GM12872 (cell line): ENCODE measurements around the gene CEP164.

Experiments used
- TF ChIP-seq, protein P1 (sequence below): IDR thresholded peaks from 3 replicates; pipeline ENCODE4 v1.5.1; 2011; ENCODE audit warnings: low read depth, mild to moderate bottlenecking, low read length, moderate library complexity; ENCODE audit not compliant: insufficient read depth

Gene CEP164

DNA sequence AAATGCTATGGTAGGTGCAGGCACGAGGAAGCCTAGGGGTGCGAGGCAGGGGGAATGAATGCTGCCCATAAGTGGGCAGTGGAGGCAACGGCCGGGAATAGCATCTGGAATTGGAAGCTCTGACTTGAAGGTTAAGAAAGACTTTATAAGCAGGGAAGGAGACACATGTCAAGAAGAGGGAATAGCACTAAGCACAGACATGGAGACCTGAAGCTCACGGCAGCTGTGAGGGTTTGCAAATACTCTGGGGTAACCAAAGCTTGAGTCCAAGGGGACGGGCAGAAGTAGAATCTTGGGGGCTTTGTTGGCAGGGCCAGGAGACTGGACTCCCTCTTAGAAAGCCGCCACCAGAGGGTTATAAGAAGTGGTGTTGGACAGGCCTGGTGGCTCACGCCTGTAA, 112.6 kb downstream of the CEP164 start:
- TF ChIP-seq, protein P1, sequence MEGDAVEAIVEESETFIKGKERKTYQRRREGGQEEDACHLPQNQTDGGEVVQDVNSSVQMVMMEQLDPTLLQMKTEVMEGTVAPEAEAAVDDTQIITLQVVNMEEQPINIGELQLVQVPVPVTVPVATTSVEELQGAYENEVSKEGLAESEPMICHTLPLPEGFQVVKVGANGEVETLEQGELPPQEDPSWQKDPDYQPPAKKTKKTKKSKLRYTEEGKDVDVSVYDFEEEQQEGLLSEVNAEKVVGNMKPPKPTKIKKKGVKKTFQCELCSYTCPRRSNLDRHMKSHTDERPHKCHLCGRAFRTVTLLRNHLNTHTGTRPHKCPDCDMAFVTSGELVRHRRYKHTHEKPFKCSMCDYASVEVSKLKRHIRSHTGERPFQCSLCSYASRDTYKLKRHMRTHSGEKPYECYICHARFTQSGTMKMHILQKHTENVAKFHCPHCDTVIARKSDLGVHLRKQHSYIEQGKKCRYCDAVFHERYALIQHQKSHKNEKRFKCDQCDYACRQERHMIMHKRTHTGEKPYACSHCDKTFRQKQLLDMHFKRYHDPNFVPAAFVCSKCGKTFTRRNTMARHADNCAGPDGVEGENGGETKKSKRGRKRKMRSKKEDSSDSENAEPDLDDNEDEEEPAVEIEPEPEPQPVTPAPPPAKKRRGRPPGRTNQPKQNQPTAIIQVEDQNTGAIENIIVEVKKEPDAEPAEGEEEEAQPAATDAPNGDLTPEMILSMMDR = no peak

DNA sequence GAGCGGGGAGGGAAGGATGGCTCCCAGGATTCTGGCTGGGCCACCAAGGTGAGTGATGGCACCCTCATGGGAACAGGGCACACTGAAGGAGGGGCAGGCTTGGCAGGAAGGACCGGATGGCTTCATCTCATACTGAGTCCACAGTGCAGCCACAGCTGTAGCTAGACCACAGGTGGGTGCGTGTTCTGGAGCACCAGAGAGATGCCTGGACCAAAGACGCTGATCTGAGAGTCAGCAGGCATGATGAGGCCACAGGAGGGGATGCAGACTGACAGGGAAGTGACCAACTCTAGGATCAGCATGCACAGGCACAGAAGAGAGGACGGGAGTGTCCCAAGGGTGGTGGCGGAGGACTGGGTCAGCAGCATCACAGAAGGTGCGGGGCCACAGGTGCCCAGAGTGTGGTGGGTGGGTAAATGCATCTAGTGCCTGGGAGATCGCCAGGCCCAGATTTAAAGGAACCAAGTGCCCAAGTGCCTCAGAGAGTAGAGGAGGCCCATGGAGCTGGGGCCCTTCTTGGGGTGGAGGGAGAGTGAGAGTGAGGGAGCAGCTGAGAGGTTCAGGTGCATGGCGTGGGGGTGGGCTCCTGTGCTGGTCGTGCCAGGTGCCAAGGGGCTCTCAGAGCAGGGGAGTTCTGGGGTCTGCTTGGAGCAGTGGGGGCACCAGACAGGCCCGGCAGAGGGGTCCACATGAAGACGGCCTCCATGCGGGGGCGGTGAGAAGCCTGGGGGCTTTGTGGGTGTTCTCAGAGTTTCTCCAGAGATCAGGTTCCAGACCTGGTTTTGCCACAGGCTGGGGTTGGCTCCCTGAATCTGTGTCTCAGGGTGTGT, 113.7 kb downstream of the CEP164 start:
- TF ChIP-seq, protein P1 = no peak

DNA sequence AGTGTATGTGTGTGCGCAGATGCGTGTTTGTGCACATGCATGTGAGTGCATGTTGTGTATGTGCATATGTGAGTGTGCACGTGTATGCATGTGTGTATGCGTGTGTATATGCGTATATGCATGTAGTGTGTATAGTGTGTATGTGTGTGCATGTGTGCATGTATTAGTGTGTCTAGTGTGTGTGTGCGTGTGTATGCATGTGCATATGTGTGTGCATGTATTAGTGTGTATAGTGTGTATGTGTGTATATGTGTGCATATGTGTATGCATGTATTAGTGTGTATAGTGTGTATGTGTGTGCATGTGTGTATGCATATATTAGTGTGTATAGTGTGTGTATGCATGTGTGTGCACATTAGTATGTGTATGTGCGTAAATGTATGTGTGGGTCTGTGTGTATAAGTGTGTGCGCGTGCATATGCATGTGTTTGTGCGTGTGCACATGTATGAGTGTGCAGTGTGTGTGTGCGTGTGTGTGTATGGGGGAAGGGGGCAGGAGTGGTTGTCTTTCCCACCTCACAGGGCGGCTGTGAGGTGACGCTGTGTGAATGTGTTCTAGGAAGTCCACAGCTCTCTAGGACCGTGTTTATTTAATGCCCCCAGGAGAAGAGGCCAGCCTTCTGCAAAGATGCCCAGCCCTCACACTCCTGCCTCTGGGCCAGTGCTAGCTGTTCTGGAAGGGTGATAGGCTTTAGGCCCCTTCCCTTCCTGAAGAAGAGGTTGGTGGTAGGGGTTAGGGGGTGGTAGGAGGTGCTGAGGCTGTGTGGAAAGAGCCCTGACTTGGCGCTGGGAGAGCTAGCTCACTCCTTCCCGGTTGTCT, 114.6 kb downstream of the CEP164 start:
- TF ChIP-seq, protein P1 = no peak

DNA sequence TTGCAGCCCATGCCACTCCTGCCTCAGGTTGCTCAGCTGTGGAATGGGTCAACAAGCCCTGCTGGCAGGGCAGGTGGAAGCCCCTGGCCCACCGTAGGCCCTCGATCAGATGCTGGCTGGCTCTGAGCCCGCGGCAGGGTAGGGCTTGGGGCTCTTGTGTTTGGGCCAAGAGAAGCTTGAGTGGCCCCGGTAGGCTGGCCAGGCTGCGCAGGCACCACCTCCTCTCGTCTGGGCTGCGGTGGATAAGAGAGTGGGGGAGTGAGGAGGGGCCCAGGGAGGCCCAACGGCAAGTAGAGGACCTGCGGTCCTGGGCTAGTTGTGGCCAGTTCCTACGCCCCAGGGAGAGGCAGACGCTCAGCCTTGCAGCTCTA, 115.2 kb downstream of the CEP164 start:
- TF ChIP-seq, protein P1 = no peak

DNA sequence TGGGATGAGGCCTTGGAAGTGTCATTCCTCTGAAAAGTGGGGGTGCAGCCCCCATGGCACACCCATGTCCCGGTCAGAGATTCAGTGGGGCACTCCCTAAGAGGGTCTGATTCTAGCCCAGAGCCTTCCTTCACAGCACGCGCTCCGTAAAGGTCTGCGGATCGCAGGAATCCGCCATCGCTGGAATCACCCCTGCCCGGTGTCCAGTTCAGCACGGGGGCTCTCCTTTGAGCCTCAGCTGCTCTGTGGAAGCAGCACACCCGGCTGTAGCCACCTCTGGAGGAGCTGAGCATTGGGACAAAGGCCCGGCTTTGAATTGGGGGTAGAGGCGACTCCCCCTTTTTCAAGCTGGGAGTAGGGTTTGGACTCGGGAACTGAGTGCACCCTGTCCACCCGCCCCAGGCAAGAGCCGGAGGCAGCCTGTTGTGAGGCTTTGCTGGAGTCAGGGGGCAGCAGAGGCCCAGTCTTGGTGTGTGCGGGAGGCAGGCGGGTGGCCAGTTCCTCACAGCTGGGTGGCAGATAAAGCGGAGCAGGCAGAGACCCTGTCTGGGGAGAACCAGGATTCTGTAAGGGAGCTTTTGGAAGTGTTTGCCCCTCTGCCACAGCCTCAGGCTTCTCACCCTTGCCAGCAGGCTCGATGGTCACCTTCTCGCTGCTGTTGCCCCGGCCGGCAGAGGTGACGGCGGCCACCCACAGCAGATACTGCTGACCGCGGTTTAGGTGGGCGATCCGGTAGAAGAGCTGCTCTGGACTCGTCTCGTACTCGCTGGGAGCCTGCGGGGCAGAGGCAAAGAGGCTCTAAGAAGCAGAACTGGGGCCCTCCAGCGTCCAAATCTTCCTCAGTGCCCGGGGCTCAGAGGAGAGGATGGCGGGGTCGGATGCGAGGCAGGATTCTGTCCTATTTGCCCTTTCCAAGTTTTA, 115.9 kb downstream of the CEP164 start:
- TF ChIP-seq, protein P1 = peak; percentile 40; the same call in 2 of the 3 replicates

DNA sequence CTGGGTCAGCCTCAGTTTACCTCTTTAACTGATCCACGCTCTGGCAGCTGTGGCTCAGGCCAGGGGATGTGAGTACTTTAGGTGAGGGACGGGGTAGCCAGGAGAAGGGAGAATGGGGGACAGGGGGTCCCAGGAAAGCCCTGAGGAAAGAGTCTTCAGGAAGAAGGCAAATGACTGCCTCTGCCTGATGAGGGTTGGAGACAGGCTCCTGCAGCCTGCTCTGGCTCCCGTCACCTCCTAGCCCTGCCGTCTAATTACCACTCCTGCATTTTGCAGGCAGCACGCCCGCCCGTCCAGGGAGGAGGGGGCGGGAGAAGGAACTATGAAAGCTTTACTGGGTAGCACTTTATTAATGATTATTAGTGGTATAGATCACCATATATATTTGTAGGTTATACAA, 116.6 kb downstream of the CEP164 start:
- TF ChIP-seq, protein P1 = no peak
